ENCODE results near the gene XAF1. TPM values are rescaled to one million over a fixed set of nuclear protein-coding genes. Genes with fewer than 3 reads are reported as not detected.

XAF1 gene
- polyA plus RNA-seq, 1 donor (not counting 4 experiments of a cell fraction or from before 2014, with no cell fraction given): 10.6 TPM

- Histone ChIP-seq H3K4me2 (ENCODE audit: control insufficient read depth, extremely low read depth, insufficient read depth, low read depth, low read length) (no peak overlapping the region), H3K4me3 (ENCODE audit: control insufficient read depth in 2 of 3, extremely low read depth in 1 of 3, insufficient read depth in 2 of 3, low read depth in 1 of 3, low read length in 3 of 3) (no peak overlapping the region), H4K20me1 (ENCODE audit: control insufficient read depth, extremely low read depth, insufficient read depth, low read length) (no peaks in the 10 kb centered on the region), H3K27ac (ENCODE audit: control insufficient read depth, insufficient read depth, low read length) (no peak overlapping the region), H3K9ac (ENCODE audit: control insufficient read depth, extremely low read depth, insufficient read depth, low read length) (no peak overlapping the region), H3K27me3 (ENCODE audit: control insufficient read depth, extremely low read depth, insufficient read depth, low read length) (peaks cover 6% of the 10 kb centered on the region), H3K4me1 (ENCODE audit: control insufficient read depth, extremely low read depth, insufficient read depth, low read length) (peaks cover 23% of the 10 kb centered on the region), H2AFZ (ENCODE audit: control insufficient read depth, low read length) (no peak overlapping the region), H3K36me3 (ENCODE audit: control insufficient read depth in 2 of 2, extremely low read depth in 1 of 2, insufficient read depth in 2 of 2, low read length in 2 of 2) (no peaks in the 10 kb centered on the region), H3K9me1 (ENCODE audit: control insufficient read depth, extremely low read depth, insufficient read depth, low read length) (no peaks in the 10 kb centered on the region), H3K9me3 (ENCODE audit: control insufficient read depth, low read depth, low read length) (no peaks in the 10 kb centered on the region), H3K79me2 (ENCODE audit: control insufficient read depth, insufficient read depth, low read length) (no peaks in the 10 kb centered on the region)
- TF ChIP-seq, protein P1, sequence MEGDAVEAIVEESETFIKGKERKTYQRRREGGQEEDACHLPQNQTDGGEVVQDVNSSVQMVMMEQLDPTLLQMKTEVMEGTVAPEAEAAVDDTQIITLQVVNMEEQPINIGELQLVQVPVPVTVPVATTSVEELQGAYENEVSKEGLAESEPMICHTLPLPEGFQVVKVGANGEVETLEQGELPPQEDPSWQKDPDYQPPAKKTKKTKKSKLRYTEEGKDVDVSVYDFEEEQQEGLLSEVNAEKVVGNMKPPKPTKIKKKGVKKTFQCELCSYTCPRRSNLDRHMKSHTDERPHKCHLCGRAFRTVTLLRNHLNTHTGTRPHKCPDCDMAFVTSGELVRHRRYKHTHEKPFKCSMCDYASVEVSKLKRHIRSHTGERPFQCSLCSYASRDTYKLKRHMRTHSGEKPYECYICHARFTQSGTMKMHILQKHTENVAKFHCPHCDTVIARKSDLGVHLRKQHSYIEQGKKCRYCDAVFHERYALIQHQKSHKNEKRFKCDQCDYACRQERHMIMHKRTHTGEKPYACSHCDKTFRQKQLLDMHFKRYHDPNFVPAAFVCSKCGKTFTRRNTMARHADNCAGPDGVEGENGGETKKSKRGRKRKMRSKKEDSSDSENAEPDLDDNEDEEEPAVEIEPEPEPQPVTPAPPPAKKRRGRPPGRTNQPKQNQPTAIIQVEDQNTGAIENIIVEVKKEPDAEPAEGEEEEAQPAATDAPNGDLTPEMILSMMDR (optimal IDR thresholded peaks at IDR 0.05 in 1 of 3, IDR thresholded peaks at IDR 0.05 in 1 of 3, conservative IDR thresholded peaks at IDR 0.05 in 1 of 3; ENCODE audit: extremely low read depth in 1 of 3, insufficient read depth in 2 of 3, low read length in 3 of 3): no peak
- no peak for TF ChIP-seq EZH2 (IDR thresholded peaks at IDR 0.05; ENCODE audit: low read length)
- dilution Hi-C loops (cut with MboI; ENCODE audit: extremely low pct_ligation_motif_present, low sequenced_read_pairs): no loop called here
- FAIRE-seq (no peak), DNase-seq (ENCODE audit: low read depth, low spot score) (no peak)
These were observed 42.0 kb upstream of the XAF1 start for GRCh38 chr17:6713918-6714271.

DNA sequence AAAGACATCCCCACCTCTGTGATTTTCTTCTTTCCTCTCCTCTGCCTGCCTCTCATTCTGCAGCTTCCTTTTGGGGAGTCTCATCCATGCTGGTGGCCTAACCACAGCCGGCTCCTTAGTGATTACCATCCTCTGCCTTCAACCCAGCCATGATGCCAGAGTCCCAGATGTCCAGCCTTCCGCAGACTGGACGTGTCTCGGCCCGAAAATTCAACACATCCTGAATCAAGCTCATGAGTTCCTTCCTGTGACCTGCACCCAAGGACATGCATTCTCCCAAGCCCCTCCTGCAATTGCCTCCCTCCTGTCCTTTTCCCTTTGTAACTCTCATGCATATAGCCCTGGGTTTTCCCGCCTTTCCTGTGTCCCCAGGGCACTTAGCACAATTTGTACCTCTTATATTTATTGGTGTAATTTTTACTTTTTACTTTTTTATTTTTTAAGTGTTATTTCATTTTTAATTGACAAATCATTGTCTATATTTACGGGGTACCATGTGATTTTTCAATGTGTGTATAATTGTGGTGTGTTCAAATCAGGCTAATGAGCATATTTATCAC lies 41.5 kb upstream of the XAF1 start:
- no peak for FAIRE-seq
- H3K9ac ChIP-seq (ENCODE audit: control insufficient read depth, extremely low read depth, insufficient read depth, low read length): no peak overlapping the region
- no peak for TF ChIP-seq EZH2 (IDR thresholded peaks at IDR 0.05; ENCODE audit: low read length)
- TF ChIP-seq, protein P1 (optimal IDR thresholded peaks at IDR 0.05 in 1 of 3, IDR thresholded peaks at IDR 0.05 in 1 of 3, conservative IDR thresholded peaks at IDR 0.05 in 1 of 3; ENCODE audit: extremely low read depth in 1 of 3, insufficient read depth in 2 of 3, low read length in 3 of 3): no peak
- no peak for DNase-seq (ENCODE audit: low read depth, low spot score)
- H3K27ac ChIP-seq (ENCODE audit: control insufficient read depth, insufficient read depth, low read length): no peak overlapping the region
- peaks cover 23% of the 10 kb centered on the region for H3K4me1 ChIP-seq (ENCODE audit: control insufficient read depth, extremely low read depth, insufficient read depth, low read length)
- H3K9me3 ChIP-seq (ENCODE audit: control insufficient read depth, low read depth, low read length): no peaks in the 10 kb centered on the region
- no peaks in the 10 kb centered on the region for H3K79me2 ChIP-seq (ENCODE audit: control insufficient read depth, insufficient read depth, low read length)
- H3K36me3 ChIP-seq (ENCODE audit: control insufficient read depth in 2 of 2, extremely low read depth in 1 of 2, insufficient read depth in 2 of 2, low read length in 2 of 2): no peaks in the 10 kb centered on the region
- peaks cover 6% of the 10 kb centered on the region for H3K27me3 ChIP-seq (ENCODE audit: control insufficient read depth, extremely low read depth, insufficient read depth, low read length)
- no peak overlapping the region for H3K4me3 ChIP-seq (ENCODE audit: control insufficient read depth in 2 of 3, extremely low read depth in 1 of 3, insufficient read depth in 2 of 3, low read depth in 1 of 3, low read length in 3 of 3)
- no peaks in the 10 kb centered on the region for H4K20me1 ChIP-seq (ENCODE audit: control insufficient read depth, extremely low read depth, insufficient read depth, low read length)
- no peak overlapping the region for H2AFZ ChIP-seq (ENCODE audit: control insufficient read depth, low read length)
- dilution Hi-C loops (cut with MboI; ENCODE audit: extremely low pct_ligation_motif_present, low sequenced_read_pairs): no loop called here
- H3K4me2 ChIP-seq (ENCODE audit: control insufficient read depth, extremely low read depth, insufficient read depth, low read depth, low read length): no peak overlapping the region
- no peaks in the 10 kb centered on the region for H3K9me1 ChIP-seq (ENCODE audit: control insufficient read depth, extremely low read depth, insufficient read depth, low read length)

All from keratinocyte (primary cell).